PC-3 (cell line): Measurements from ENCODE around the gene PTPRE.

Source experiments
- CTCF ChIP-seq: fragments of 300-600 bp; sonication (generic); conservative IDR thresholded peaks from 2 replicates; pipeline ENCODE4 v1.5.1; 2017; ENCODE audit warnings: antibody characterized with exemption, low read depth, mild to moderate bottlenecking, low read length
- EZH2 ChIP-seq: fragments of 300-600 bp; sonication (generic); IDR thresholded peaks from one replicate; pipeline ENCODE4 v1.6.1; 2017; ENCODE audit warnings: antibody characterized with exemption, mild to moderate bottlenecking, low read length; ENCODE audit not compliant: unreplicated experiment

GRCh38 chr10:128031216-128031615 lies 124.3 kb downstream of the PTPRE start:
- TF ChIP-seq CTCF, result no peak
- TF ChIP-seq EZH2, result no peak
